ENCODE data around the gene ZNF69. TPM values are rescaled to one million over a fixed set of nuclear protein-coding genes. Genes with fewer than 3 reads are reported as not detected.

The ZNF69 gene
- total and polyA plus RNA-seq, 2 of the 13 experiments (the other 11 are each of a cell fraction or from before 2014, with no cell fraction given) = 9.6 to 21.0 TPM

GRCh38 chr19:11848594-11849469 is 38.8 kb upstream of the ZNF69 start, which contains the start of gene ZNF439 (continued):
- TF ChIP-seq, protein P1, sequence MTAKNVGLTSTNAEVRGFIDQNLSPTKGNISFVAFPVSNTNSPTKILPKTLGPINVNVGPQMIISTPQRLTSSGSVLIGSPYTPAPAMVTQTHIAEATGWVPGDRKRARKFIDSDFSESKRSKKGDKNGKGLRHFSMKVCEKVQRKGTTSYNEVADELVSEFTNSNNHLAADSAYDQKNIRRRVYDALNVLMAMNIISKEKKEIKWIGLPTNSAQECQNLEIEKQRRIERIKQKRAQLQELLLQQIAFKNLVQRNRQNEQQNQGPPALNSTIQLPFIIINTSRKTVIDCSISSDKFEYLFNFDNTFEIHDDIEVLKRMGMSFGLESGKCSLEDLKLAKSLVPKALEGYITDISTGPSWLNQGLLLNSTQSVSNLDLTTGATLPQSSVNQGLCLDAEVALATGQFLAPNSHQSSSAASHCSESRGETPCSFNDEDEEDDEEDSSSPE (CRISPR knock-in tag; IDR thresholded peaks at IDR 0.05) = no peak
- peak; percentile 73; the same call in 1 of the 2 replicates for TF ChIP-seq SP4 (CRISPR knock-in tag; IDR thresholded peaks at IDR 0.05)
- TF ChIP-seq FOSL1 (CRISPR knock-in tag; IDR thresholded peaks at IDR 0.05; ENCODE audit: borderline replicate concordance) = no peak
- no peak for TF ChIP-seq ZNF296 (CRISPR knock-in tag; conservative IDR thresholded peaks at IDR 0.05)
- TF ChIP-seq NR2F1 (CRISPR knock-in tag; IDR thresholded peaks at IDR 0.05) = peak; percentile 44 to 74; a peak in 3 of 4 replicates
- TF ChIP-seq ZNF33A (CRISPR knock-in tag; IDR thresholded peaks at IDR 0.05; ENCODE audit: borderline replicate concordance) = no peak
- TF ChIP-seq, protein P2, sequence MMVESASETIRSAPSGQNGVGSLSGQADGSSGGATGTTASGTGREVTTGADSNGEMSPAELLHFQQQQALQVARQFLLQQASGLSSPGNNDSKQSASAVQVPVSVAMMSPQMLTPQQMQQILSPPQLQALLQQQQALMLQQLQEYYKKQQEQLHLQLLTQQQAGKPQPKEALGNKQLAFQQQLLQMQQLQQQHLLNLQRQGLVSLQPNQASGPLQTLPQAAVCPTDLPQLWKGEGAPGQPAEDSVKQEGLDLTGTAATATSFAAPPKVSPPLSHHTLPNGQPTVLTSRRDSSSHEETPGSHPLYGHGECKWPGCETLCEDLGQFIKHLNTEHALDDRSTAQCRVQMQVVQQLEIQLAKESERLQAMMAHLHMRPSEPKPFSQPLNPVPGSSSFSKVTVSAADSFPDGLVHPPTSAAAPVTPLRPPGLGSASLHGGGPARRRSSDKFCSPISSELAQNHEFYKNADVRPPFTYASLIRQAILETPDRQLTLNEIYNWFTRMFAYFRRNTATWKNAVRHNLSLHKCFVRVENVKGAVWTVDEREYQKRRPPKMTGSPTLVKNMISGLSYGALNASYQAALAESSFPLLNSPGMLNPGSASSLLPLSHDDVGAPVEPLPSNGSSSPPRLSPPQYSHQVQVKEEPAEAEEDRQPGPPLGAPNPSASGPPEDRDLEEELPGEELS (CRISPR knock-in tag; IDR thresholded peaks at IDR 0.05) = peak; percentile 16; the same call in 1 of the 2 replicates
- TF ChIP-seq EEA1 (CRISPR knock-in tag; IDR thresholded peaks at IDR 0.05; ENCODE audit: borderline replicate concordance) = no peak
- TF ChIP-seq SRY (CRISPR knock-in tag; IDR thresholded peaks at IDR 0.05) = peak; percentile 91
- peak; percentile 67; the same call in 1 of the 2 replicates for TF ChIP-seq ZNF337 (CRISPR knock-in tag; IDR thresholded peaks at IDR 0.05; ENCODE audit: borderline replicate concordance, low read depth)
- peak; percentile 66 for TF ChIP-seq HOXA3 (CRISPR knock-in tag; IDR thresholded peaks at IDR 0.05)
- TF ChIP-seq, protein P3, sequence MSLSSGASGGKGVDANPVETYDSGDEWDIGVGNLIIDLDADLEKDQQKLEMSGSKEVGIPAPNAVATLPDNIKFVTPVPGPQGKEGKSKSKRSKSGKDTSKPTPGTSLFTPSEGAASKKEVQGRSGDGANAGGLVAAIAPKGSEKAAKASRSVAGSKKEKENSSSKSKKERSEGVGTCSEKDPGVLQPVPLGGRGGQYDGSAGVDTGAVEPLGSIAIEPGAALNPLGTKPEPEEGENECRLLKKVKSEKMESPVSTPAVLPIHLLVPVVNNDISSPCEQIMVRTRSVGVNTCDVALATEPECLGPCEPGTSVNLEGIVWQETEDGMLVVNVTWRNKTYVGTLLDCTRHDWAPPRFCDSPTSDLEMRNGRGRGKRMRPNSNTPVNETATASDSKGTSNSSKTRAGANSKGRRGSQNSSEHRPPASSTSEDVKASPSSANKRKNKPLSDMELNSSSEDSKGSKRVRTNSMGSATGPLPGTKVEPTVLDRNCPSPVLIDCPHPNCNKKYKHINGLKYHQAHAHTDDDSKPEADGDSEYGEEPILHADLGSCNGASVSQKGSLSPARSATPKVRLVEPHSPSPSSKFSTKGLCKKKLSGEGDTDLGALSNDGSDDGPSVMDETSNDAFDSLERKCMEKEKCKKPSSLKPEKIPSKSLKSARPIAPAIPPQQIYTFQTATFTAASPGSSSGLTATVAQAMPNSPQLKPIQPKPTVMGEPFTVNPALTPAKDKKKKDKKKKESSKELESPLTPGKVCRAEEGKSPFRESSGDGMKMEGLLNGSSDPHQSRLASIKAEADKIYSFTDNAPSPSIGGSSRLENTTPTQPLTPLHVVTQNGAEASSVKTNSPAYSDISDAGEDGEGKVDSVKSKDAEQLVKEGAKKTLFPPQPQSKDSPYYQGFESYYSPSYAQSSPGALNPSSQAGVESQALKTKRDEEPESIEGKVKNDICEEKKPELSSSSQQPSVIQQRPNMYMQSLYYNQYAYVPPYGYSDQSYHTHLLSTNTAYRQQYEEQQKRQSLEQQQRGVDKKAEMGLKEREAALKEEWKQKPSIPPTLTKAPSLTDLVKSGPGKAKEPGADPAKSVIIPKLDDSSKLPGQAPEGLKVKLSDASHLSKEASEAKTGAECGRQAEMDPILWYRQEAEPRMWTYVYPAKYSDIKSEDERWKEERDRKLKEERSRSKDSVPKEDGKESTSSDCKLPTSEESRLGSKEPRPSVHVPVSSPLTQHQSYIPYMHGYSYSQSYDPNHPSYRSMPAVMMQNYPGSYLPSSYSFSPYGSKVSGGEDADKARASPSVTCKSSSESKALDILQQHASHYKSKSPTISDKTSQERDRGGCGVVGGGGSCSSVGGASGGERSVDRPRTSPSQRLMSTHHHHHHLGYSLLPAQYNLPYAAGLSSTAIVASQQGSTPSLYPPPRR (CRISPR knock-in tag; IDR thresholded peaks at IDR 0.05; ENCODE audit: borderline replicate concordance) = 0 out of 2 replicates have a peak, but pooled peaks have one; percentile 4
- TF ChIP-seq, protein P4, sequence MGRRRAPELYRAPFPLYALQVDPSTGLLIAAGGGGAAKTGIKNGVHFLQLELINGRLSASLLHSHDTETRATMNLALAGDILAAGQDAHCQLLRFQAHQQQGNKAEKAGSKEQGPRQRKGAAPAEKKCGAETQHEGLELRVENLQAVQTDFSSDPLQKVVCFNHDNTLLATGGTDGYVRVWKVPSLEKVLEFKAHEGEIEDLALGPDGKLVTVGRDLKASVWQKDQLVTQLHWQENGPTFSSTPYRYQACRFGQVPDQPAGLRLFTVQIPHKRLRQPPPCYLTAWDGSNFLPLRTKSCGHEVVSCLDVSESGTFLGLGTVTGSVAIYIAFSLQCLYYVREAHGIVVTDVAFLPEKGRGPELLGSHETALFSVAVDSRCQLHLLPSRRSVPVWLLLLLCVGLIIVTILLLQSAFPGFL (CRISPR knock-in tag; IDR thresholded peaks at IDR 0.05) = 0 out of 2 replicates have a peak, but pooled peaks have one; percentile 63
- peak; percentile 95; the same call in 1 of the 2 replicates for TF ChIP-seq ZNF44 (CRISPR knock-in tag; IDR thresholded peaks at IDR 0.05)
- TF ChIP-seq NFYC (CRISPR knock-in tag; IDR thresholded peaks at IDR 0.05) = peak; percentile 84
- peak; percentile 82; the same call in 1 of the 2 replicates for TF ChIP-seq ZNF543 (CRISPR knock-in tag; IDR thresholded peaks at IDR 0.05)
- TF ChIP-seq CBX2 (IDR thresholded peaks at IDR 0.05; ENCODE audit: low read depth, low read length) = no peak
- 0 out of 2 replicates have a peak, but pooled peaks have one; percentile 47 for TF ChIP-seq CBX2 (CRISPR knock-in tag; IDR thresholded peaks at IDR 0.05; ENCODE audit: low read depth)
- no peak for TF ChIP-seq ZSCAN30 (CRISPR knock-in tag; IDR thresholded peaks at IDR 0.05)
- TF ChIP-seq HDAC1 (CRISPR knock-in tag; IDR thresholded peaks at IDR 0.05) = no peak
